VCaP (cell line): Measurements from ENCODE around the gene JPH3.

Experiments used
- H3K27ac ChIP-seq: fragments of 450-650 bp; 2 replicates; pipeline ENCODE4 v1.5.1; 2017
- TF ChIP-seq, protein P1 (sequence below): fragments of 450-650 bp; conservative IDR thresholded peaks from 2 replicates; pipeline ENCODE4 v1.5.1; 2017; ENCODE audit warnings: mild to moderate bottlenecking, moderate library complexity

JPH3 gene

GRCh38 chr16:87648236-87648635, 45.9 kb downstream of the JPH3 start:
- no peak overlapping the region for H3K27ac ChIP-seq
- TF ChIP-seq, protein P1, sequence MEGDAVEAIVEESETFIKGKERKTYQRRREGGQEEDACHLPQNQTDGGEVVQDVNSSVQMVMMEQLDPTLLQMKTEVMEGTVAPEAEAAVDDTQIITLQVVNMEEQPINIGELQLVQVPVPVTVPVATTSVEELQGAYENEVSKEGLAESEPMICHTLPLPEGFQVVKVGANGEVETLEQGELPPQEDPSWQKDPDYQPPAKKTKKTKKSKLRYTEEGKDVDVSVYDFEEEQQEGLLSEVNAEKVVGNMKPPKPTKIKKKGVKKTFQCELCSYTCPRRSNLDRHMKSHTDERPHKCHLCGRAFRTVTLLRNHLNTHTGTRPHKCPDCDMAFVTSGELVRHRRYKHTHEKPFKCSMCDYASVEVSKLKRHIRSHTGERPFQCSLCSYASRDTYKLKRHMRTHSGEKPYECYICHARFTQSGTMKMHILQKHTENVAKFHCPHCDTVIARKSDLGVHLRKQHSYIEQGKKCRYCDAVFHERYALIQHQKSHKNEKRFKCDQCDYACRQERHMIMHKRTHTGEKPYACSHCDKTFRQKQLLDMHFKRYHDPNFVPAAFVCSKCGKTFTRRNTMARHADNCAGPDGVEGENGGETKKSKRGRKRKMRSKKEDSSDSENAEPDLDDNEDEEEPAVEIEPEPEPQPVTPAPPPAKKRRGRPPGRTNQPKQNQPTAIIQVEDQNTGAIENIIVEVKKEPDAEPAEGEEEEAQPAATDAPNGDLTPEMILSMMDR = no peak

DNA sequence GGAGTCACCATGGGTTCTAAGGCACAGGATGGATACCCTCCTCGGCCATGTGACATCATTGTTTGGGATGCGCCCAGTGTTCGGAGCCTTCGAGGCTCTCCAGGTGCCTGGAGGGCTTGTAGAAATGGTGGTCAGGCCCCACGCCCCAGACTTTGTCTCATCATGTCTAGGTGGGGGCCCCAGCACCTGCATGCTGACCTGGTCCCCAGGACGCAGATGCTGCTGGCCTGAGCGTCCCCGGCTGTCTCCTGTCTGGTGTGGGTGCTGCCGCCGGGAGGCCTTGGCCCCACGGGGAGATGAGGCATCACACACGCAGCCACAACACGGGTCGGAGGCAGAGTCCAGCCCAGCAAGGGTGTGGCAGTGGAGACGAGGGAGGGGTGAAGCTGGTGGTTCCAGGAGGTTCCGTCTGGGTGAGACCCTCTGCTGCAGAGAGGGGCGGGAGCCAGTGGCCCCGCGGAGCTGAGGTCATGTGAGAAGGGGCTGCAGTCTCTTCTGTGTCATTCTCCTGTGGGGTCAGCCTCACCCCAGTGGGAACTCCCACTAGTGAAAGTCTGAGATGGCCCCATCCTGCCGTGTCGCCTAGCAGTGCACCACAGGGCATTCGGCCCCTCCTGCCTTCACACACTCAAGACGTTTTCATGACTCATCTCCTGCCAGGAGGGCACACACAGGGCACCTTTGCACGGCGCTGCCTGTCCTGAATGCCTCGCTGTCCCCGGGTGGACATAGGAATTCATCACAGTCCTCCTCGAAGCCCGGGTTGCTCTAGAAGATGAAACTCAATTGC, 46.6 kb downstream of the JPH3 start:
- TF ChIP-seq, protein P1 = no peak
- no peak overlapping the region for H3K27ac ChIP-seq

- TF ChIP-seq, protein P1 = no peak
- H3K27ac ChIP-seq = no peak overlapping the region
These were observed 50.1 kb downstream of the JPH3 start for GRCh38 chr16:87652386-87652785.

- no peak overlapping the region for H3K27ac ChIP-seq
- TF ChIP-seq, protein P1 = no peak
These were observed 50.5 kb downstream of the JPH3 start for GRCh38 chr16:87652799-87653198.

DNA sequence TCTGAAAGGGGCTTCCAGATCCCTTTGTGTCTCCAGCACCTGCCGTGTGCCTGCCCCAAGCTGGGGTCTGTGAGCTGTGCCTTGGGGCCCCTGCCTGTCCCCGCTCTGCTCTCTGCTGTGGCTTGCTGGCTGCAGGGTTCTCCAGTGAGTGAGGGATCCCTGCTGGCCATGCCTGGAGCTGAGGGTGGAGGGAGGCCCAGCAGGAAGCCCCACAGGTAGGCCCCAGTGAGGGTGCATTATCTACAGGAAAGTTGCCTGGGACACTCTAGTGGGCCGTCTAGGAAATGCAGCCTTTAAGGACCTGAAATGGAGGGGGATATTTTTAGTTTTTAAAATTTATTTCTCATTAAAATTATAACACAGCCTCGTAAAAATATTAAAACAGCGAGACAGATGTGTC, 50.9 kb downstream of the JPH3 start:
- TF ChIP-seq, protein P1 = no peak; the same call in 1 of the 2 replicates
- no peak overlapping the region for H3K27ac ChIP-seq

GRCh38 chr16:87654826-87655225, 52.5 kb downstream of the JPH3 start:
- TF ChIP-seq, protein P1 = no peak
- no peak overlapping the region for H3K27ac ChIP-seq

DNA sequence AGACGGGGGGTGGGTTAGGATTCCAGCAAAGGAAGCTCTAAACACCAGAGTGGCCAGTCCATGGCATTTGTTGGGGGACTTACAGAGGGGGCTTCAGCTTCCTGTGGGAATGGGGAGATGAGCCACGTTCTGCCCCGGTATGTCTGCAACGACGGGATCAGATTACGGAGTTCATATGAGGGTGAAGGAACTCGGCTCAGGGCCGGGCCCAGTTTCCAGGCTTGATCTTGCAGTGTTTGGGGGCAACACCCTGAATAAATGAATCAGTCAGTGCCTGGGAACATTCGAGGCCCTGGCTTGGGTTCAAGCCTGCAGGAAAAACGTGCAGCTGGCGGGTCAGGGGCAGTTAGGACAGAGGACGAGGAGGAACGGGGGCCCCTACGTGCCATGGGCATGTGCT, 54.0 kb downstream of the JPH3 start:
- no peak overlapping the region for H3K27ac ChIP-seq
- TF ChIP-seq, protein P1 = no peak
